Neural crest cell (in vitro differentiated cells): ENCODE measurements around the gene KIAA1217. TPM values are rescaled to one million over a fixed set of nuclear protein-coding genes. Genes with fewer than 3 reads are reported as not detected.

ENCODE experiments used
- DNase-seq: peaks from one replicate; pipeline ENCODE4 v3.0.0; 2021; ENCODE audit warnings: low read depth, mixed read lengths, low spot score
- H3K27ac Mint-ChIP-seq: one replicate; pipeline ENCODE4 v1.8.0; 2021; ENCODE audit warnings: mild to moderate bottlenecking, mixed read lengths; ENCODE audit not compliant: unreplicated experiment
- H3K27me3 Mint-ChIP-seq: 2 replicates; pipeline ENCODE4 v1.8.0; 2021; ENCODE audit warnings: low read depth, mild to moderate bottlenecking, mixed read lengths
- H3K36me3 Mint-ChIP-seq: 2 replicates; pipeline ENCODE4 v1.8.0; 2021; ENCODE audit warnings: low read depth, mild to moderate bottlenecking, mixed read lengths
- H3K4me1 Mint-ChIP-seq: 2 replicates; pipeline ENCODE4 v1.8.0; 2021; ENCODE audit warnings: mixed read lengths
- H3K4me3 Mint-ChIP-seq: one replicate; pipeline ENCODE4 v1.8.0; 2021; ENCODE audit warnings: mild to moderate bottlenecking, mixed read lengths
- H3K9me3 Mint-ChIP-seq: 2 replicates; pipeline ENCODE4 v1.8.0; 2021; ENCODE audit warnings: mixed read lengths
- total RNA-seq: library from RNA; stranded (reverse); gene quantifications from 2 replicates; pipeline ENCODE4 v1.2.1, GENCODE V29; 2021
- TF ChIP-seq, protein P1 (sequence below): fragments of 200-600 bp; sonication (generic); conservative IDR thresholded peaks from 2 replicates; pipeline ENCODE4 v1.5.0; 2021; ENCODE audit warnings: antibody characterized with exemption, mild to moderate bottlenecking

KIAA1217 gene
- total RNA-seq, 1 donor from 2014 or later = 10.5 TPM

DNA sequence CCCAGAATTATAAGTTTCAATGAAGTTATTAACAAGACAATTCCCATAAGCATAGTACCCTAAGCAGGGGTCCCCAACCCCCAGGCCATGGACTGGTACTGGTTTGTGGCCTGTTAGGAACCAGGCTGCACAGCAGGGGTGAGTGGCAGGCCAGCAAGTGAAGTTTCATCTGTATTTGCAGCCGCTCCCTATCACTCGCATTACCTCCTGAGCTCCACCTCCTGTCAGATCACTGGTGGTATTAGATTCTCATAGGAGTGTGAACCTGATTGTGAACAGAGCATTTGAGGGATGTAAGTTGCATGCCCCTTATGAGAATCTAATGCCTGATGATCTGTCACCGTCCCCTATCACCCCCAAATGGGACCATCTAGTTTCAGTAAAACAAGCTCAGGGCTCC, 36.0 kb upstream of the KIAA1217 start:
- Mint-ChIP-seq H3K4me3 (no peak overlapping the region), H3K9me3 (peaks cover 9% of the 10 kb centered on the region), H3K27ac (no peak overlapping the region), H3K36me3 (no peaks in the 10 kb centered on the region), H3K27me3 (no peaks in the 10 kb centered on the region), H3K4me1 (peaks cover 16% of the 10 kb centered on the region)
- TF ChIP-seq, protein P1, sequence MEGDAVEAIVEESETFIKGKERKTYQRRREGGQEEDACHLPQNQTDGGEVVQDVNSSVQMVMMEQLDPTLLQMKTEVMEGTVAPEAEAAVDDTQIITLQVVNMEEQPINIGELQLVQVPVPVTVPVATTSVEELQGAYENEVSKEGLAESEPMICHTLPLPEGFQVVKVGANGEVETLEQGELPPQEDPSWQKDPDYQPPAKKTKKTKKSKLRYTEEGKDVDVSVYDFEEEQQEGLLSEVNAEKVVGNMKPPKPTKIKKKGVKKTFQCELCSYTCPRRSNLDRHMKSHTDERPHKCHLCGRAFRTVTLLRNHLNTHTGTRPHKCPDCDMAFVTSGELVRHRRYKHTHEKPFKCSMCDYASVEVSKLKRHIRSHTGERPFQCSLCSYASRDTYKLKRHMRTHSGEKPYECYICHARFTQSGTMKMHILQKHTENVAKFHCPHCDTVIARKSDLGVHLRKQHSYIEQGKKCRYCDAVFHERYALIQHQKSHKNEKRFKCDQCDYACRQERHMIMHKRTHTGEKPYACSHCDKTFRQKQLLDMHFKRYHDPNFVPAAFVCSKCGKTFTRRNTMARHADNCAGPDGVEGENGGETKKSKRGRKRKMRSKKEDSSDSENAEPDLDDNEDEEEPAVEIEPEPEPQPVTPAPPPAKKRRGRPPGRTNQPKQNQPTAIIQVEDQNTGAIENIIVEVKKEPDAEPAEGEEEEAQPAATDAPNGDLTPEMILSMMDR = no peak
- DNase-seq = no peak

DNA sequence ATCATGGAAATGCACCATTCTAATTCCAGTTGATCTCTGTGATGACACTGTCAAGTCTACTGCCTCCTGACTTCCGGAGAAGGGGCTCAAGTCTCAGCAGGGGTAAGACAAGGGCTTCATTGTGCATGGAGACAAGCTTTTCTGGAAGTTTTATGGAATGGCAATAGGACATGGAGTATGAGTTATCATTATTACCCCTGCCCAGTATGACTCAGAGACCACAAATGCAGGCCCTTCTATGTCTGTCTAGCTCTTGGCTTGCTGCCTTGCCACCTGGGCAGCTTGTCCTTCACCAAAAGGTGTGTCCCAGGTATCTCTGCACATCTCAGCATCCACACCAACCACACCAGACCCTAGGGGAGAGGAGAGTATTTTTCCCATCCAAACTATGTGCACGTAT, 34.9 kb upstream of the KIAA1217 start:
- TF ChIP-seq, protein P1 = no peak
- H3K27ac Mint-ChIP-seq = no peak overlapping the region
- no peak for DNase-seq
- H3K36me3 Mint-ChIP-seq = no peaks in the 10 kb centered on the region
- H3K4me3 Mint-ChIP-seq = no peak overlapping the region
- H3K9me3 Mint-ChIP-seq = peaks cover 10% of the 10 kb centered on the region
- peaks cover 16% of the 10 kb centered on the region for H3K4me1 Mint-ChIP-seq
- no peaks in the 10 kb centered on the region for H3K27me3 Mint-ChIP-seq

DNA sequence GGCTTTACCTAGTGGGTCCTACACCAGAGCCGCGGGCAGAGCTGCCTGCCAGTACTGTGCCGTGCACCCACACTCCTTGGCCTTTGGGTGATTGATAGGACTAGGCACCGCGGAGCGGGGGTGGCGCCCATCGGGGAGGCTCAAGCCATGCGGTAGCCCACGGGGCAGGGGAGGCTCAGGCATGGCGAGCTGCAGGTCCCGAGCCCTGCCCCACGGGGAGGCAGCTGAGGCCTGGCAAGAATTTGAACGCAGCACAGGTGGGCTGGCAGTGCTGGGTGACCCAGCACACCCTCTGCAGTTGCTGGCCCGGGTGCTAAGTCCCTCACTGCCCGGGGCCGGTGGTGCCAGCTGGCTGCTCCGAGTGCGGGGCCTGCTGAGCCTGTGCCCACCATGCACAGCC, 32.3 kb upstream of the KIAA1217 start:
- no peaks in the 10 kb centered on the region for H3K36me3 Mint-ChIP-seq
- TF ChIP-seq, protein P1 = no peak
- H3K27me3 Mint-ChIP-seq = peaks cover 3% of the 10 kb centered on the region
- DNase-seq = no peak
- H3K27ac Mint-ChIP-seq = no peak overlapping the region
- H3K4me1 Mint-ChIP-seq = no peaks in the 10 kb centered on the region
- H3K9me3 Mint-ChIP-seq = peaks cover 10% of the 10 kb centered on the region
- H3K4me3 Mint-ChIP-seq = no peak overlapping the region

DNA sequence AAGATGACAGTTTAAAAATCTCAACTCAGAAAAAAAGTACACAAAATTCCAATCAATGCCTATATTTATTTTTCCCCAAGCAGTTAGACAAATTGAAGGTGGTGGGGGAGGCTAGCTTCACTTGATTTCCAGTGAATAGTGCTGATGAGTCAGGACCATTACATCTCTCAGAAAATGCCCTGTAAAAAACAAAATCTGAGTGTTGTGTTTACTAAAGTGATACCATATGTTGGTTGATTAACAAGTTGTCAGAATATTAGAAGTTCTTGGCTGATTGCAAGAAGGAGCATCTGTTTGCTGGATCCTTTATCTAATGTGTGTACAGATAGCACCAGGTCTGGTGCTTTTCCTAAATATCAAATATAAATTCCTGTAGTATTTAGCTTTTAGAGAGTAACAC, 31.3 kb upstream of the KIAA1217 start:
- DNase-seq = no peak
- H3K4me1 Mint-ChIP-seq = no peaks in the 10 kb centered on the region
- H3K9me3 Mint-ChIP-seq = peaks cover 10% of the 10 kb centered on the region
- no peak overlapping the region for H3K27ac Mint-ChIP-seq
- no peak overlapping the region for H3K4me3 Mint-ChIP-seq
- TF ChIP-seq, protein P1 = no peak
- no peaks in the 10 kb centered on the region for H3K36me3 Mint-ChIP-seq
- peaks cover 3% of the 10 kb centered on the region for H3K27me3 Mint-ChIP-seq

DNA sequence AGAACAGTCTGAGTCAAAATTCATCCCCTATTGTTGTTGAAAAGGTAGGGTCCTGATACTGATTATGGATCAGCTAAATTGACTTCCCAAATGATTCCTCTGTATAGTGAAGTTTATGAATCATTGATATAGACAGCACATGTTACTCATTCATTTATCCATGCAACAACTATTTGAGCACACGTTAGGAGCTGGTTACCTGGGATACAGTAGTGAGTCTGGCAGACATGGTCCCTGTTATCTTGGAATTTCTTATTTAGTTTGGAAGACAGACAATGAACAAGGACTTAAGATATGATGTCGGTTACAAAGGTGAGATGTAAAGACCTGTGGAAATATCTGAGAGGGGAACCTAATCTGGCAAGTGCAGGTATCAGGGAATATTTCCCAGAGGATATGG, 28.0 kb upstream of the KIAA1217 start:
- H3K4me3 Mint-ChIP-seq = no peak overlapping the region
- peaks cover 4% of the 10 kb centered on the region for H3K4me1 Mint-ChIP-seq
- peaks cover 3% of the 10 kb centered on the region for H3K27me3 Mint-ChIP-seq
- no peak overlapping the region for H3K27ac Mint-ChIP-seq
- H3K9me3 Mint-ChIP-seq = peaks cover 3% of the 10 kb centered on the region
- H3K36me3 Mint-ChIP-seq = no peaks in the 10 kb centered on the region
- DNase-seq = no peak
- TF ChIP-seq, protein P1 = no peak

DNA sequence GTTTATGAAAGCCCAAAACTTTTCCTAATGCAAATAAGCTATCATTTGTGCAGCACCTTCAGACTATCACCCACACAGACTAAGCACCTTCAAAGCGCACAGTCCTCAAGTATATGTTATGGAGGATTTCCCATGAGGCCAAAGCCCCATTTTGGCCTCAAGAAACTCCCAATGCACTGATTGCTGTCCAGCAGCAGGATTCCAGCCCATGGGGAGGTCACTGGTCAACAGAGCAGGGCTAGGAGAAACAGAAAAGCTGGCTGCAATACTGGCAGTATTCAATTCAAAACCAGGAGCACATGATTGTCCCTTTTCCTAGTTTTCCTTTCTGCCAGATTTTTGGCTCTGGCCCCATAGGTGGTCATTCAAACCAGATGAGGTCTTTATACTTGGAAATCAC, 24.5 kb upstream of the KIAA1217 start:
- no peak overlapping the region for H3K4me3 Mint-ChIP-seq
- H3K9me3 Mint-ChIP-seq = no peaks in the 10 kb centered on the region
- H3K36me3 Mint-ChIP-seq = no peaks in the 10 kb centered on the region
- H3K4me1 Mint-ChIP-seq = peaks cover 10% of the 10 kb centered on the region
- H3K27me3 Mint-ChIP-seq = peaks cover 3% of the 10 kb centered on the region
- no peak for DNase-seq
- no peak overlapping the region for H3K27ac Mint-ChIP-seq
- TF ChIP-seq, protein P1 = no peak
